ENCODE measurements around the gene IGFBP7. TPM values are rescaled to one million over a fixed set of nuclear protein-coding genes. Genes with fewer than 3 reads are reported as not detected.
A peak's percentile ranks its signal among the peaks of the same experiment; 100 is the strongest.

Gene IGFBP7
- total and polyA plus RNA-seq, 2 donors (not counting 1 experiment from before 2014, with no cell fraction given): 54.8 to 793 TPM

DNA sequence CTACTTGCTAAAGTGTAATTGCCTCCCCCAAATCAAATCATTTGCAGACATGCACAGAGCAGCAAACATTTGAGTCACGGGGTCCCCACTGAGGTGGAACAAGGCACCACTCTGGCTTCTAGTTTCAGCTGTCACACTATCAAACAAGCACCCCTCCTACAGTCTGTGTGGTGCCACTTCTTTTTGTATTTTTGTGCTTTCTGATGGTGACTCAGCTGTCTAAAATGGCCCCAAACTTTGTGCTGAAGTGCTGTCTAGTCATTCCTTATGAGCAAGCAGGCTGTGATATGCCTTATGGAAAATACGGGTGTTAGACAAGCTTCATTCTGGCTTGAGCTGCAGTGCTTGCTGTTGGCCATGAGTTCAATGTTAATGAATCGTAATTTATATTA lies 15.4 kb downstream of the IGFBP7 start:
- H3K4me1 ChIP-seq (ENCODE audit: control insufficient read depth, extremely low read depth, insufficient read depth, low read length): peaks cover 12% of the 10 kb centered on the region

DNA sequence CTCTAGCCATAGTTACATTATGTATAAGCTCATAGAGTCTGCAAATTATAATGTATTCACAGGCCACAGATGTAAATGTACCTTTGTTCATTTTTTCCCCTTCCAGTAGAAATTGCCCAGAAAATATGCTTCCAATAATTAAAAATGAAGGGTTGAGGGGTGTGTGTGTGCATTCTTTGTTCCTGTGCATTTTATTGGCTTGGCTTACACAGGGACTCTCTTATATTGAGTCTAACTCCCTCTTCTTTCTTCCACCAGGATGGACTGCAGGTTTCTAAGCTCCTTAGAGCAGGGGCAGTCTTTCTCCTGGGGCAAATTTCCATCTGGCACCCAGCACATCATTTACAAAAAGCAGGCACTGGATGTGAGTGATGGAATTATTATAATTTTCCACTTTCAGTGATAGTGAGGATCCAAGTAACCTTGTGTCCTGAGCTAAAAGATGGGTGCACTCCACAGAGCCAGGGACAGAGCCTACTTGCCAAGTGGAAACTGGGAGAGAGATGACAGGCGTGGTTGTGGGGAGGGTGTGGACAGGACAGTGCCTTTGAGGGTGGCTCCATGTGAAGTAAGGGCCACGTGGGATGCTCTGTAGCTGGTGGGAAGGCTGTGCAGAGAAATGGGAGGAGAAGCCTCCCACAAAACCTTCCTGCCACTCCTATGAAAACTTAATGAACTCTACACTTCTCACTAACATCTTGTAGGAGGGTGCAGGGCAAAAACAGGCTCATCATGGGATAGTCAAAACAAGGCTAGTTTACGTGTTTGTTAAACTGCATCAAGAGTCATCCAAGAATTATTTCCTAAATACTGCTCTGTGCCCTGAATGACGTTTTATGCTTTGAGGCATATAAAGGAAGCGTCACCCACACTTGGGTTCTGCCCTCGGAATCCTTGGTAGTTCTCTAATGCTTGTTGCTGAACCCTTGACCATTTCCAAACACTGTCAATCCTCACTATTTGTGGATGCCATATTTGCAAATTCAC lies 16.0 kb downstream of the IGFBP7 start:
- Histone ChIP-seq H3K4me2 (ENCODE audit: extremely low read depth, insufficient read depth, low read length) (no peak overlapping the region), H3K27me3 (ENCODE audit: control insufficient read depth, insufficient read depth, low read length) (no peaks in the 10 kb centered on the region), H3K9ac (ENCODE audit: insufficient read depth, low read length) (no peak overlapping the region), H3K27ac (ENCODE audit: insufficient read depth, low read length) (peak overlapping the region; percentile 37), H3K79me2 (ENCODE audit: control insufficient read depth, insufficient read depth, low read length) (peaks cover 11% of the 10 kb centered on the region), H3K4me3 (replicated peaks in 1 of 4; ENCODE audit: control extremely low read depth in 1 of 4, insufficient read depth in 1 of 4, low read depth in 3 of 4, low read length in 4 of 4) (no peak overlapping the region), H2AFZ (ENCODE audit: low read length) (no peak overlapping the region), H3K9me3 (ENCODE audit: control insufficient read depth, insufficient read depth, low read depth, low read length) (no peaks in the 10 kb centered on the region), H3K36me3 (ENCODE audit: control insufficient read depth, insufficient read depth, low read length) (no peaks in the 10 kb centered on the region), H3K4me1 (ENCODE audit: control insufficient read depth, extremely low read depth, insufficient read depth, low read length) (peaks cover 10% of the 10 kb centered on the region), H4K20me1 (ENCODE audit: control insufficient read depth, extremely low read depth, insufficient read depth, low read length) (no peaks in the 10 kb centered on the region)
- no peak for DNase-seq (ENCODE audit: low read depth in 2 of 2)
- TF ChIP-seq, protein P1, sequence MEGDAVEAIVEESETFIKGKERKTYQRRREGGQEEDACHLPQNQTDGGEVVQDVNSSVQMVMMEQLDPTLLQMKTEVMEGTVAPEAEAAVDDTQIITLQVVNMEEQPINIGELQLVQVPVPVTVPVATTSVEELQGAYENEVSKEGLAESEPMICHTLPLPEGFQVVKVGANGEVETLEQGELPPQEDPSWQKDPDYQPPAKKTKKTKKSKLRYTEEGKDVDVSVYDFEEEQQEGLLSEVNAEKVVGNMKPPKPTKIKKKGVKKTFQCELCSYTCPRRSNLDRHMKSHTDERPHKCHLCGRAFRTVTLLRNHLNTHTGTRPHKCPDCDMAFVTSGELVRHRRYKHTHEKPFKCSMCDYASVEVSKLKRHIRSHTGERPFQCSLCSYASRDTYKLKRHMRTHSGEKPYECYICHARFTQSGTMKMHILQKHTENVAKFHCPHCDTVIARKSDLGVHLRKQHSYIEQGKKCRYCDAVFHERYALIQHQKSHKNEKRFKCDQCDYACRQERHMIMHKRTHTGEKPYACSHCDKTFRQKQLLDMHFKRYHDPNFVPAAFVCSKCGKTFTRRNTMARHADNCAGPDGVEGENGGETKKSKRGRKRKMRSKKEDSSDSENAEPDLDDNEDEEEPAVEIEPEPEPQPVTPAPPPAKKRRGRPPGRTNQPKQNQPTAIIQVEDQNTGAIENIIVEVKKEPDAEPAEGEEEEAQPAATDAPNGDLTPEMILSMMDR (conservative IDR thresholded peaks at IDR 0.05 in 1 of 2, IDR thresholded peaks at IDR 0.05 in 1 of 2; ENCODE audit: low read depth in 1 of 2, low read length in 2 of 2): no peak
- TF ChIP-seq EZH2 (IDR thresholded peaks at IDR 0.05; ENCODE audit: low read length, missing control alignments): no peak

More for the DNA sequence above, 15.4 kb downstream of the IGFBP7 start:
- Histone ChIP-seq H3K36me3 (ENCODE audit: control insufficient read depth, insufficient read depth, low read length) (no peaks in the 10 kb centered on the region), H3K27ac (ENCODE audit: insufficient read depth, low read length) (peak overlapping the region; percentile 37), H3K9ac (ENCODE audit: insufficient read depth, low read length) (no peak overlapping the region), H3K27me3 (ENCODE audit: control insufficient read depth, insufficient read depth, low read length) (no peaks in the 10 kb centered on the region), H3K4me3 (replicated peaks in 1 of 4; ENCODE audit: control extremely low read depth in 1 of 4, insufficient read depth in 1 of 4, low read depth in 3 of 4, low read length in 4 of 4) (no peak overlapping the region), H3K9me3 (ENCODE audit: control insufficient read depth, insufficient read depth, low read depth, low read length) (no peaks in the 10 kb centered on the region), H3K4me2 (ENCODE audit: extremely low read depth, insufficient read depth, low read length) (no peak overlapping the region), H3K79me2 (ENCODE audit: control insufficient read depth, insufficient read depth, low read length) (peaks cover 11% of the 10 kb centered on the region), H2AFZ (ENCODE audit: low read length) (no peak overlapping the region), H4K20me1 (ENCODE audit: control insufficient read depth, extremely low read depth, insufficient read depth, low read length) (no peaks in the 10 kb centered on the region)
- peak in 1 of 2 donors; percentile 90 for DNase-seq (ENCODE audit: low read depth in 2 of 2)
- TF ChIP-seq, protein P1 (conservative IDR thresholded peaks at IDR 0.05 in 1 of 2, IDR thresholded peaks at IDR 0.05 in 1 of 2; ENCODE audit: low read depth in 1 of 2, low read length in 2 of 2): no peak
- TF ChIP-seq EZH2 (IDR thresholded peaks at IDR 0.05; ENCODE audit: low read length, missing control alignments): no peak

DNA sequence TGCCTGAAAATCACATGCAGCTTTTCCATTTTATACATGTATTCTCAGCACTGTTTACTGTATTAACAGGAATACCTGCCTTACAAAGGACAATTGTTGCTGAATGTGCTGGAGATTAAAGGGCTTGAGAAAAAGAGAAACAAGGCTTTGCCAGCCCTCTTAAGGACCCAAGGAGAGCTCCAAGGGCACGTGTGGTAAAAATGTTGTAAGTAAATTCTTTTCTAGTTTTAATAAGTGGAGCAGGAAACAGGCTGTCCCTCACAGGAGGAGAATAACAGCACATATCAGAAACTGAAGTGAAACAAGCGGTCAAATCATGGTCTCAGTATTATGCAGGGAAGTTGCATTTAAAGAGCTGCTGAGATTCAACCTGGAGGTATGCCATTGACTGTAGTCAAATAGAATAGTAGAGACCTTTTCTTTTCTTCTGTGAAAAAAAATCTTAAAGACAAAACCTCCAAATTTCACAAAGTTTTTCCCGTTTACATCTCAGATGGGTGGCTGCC lies 18.5 kb downstream of the IGFBP7 start:
- Histone ChIP-seq H3K27ac (ENCODE audit: insufficient read depth, low read length) (no peak overlapping the region), H3K9ac (ENCODE audit: insufficient read depth, low read length) (no peak overlapping the region), H3K27me3 (ENCODE audit: control insufficient read depth, insufficient read depth, low read length) (no peaks in the 10 kb centered on the region), H3K36me3 (ENCODE audit: control insufficient read depth, insufficient read depth, low read length) (peaks cover 2% of the 10 kb centered on the region), H3K9me3 (ENCODE audit: control insufficient read depth, insufficient read depth, low read depth, low read length) (no peaks in the 10 kb centered on the region), H3K4me2 (ENCODE audit: extremely low read depth, insufficient read depth, low read length) (no peak overlapping the region), H3K79me2 (ENCODE audit: control insufficient read depth, insufficient read depth, low read length) (peaks cover 5% of the 10 kb centered on the region), H2AFZ (ENCODE audit: low read length) (no peak overlapping the region), H3K4me3 (replicated peaks in 1 of 4; ENCODE audit: control extremely low read depth in 1 of 4, insufficient read depth in 1 of 4, low read depth in 3 of 4, low read length in 4 of 4) (no peak overlapping the region), H4K20me1 (ENCODE audit: control insufficient read depth, extremely low read depth, insufficient read depth, low read length) (no peaks in the 10 kb centered on the region), H3K4me1 (ENCODE audit: control insufficient read depth, extremely low read depth, insufficient read depth, low read length) (peaks cover 2% of the 10 kb centered on the region)
- DNase-seq (ENCODE audit: low read depth in 2 of 2): no peak
- TF ChIP-seq, protein P1 (conservative IDR thresholded peaks at IDR 0.05 in 1 of 2, IDR thresholded peaks at IDR 0.05 in 1 of 2; ENCODE audit: low read depth in 1 of 2, low read length in 2 of 2): no peak
- no peak for TF ChIP-seq EZH2 (IDR thresholded peaks at IDR 0.05; ENCODE audit: low read length, missing control alignments)
